Measurements from ENCODE around the gene BBLN. TPM values are rescaled to one million over a fixed set of nuclear protein-coding genes. Genes with fewer than 3 reads are reported as not detected.

Gene BBLN
- total RNA-seq (2022; extraction: Qiagen RNA extraction) = 41.2 to 69.2 TPM (median 66.0 TPM) in 5 replicates

GRCh38 chr9:128159784-128160602 lies at the start of gene BBLN:
TSS of gene BBLN (plus strand) at chr9:128160265. CDS start at chr9:128160408, 143 bp downstream.

GRCh38 chr9:128127568-128127989 lies 32.5 kb upstream of the BBLN start, which contains the start of gene PTGES2:
TSS of gene PTGES2 (minus strand) at chr9:128127729. CDS start at chr9:128127717, 12 bp downstream.

GRCh38 chr9:128149001-128149701 lies 10.9 kb upstream of the BBLN start, which contains the start of gene LCN2:
TSS of gene LCN2 (plus strand) at chr9:128149453. CDS start at chr9:128149526, 73 bp downstream.

GRCh38 chr9:128191406-128192046 lies 31.5 kb downstream of the BBLN start, which contains the start of gene CIZ1:
TSS of gene CIZ1 (minus strand) at chr9:128191572. CDS start at chr9:128190857, 715 bp downstream.

GRCh38 chr9:128203024-128203706 lies 43.1 kb downstream of the BBLN start, which contains the start of gene DNM1:
TSS of gene DNM1 (plus strand) at chr9:128203379. CDS start at chr9:128203471, 92 bp downstream.

Other genes with a start within 250 kb of the BBLN start
- 14.0 to 24.2 TPM (median 22.2 TPM) in 5 replicates for gene ST6GALNAC4, start 243.2 kb upstream of the BBLN start, total RNA-seq (2022; extraction: Qiagen RNA extraction)
- 1.4 to 2.4 TPM (median 2.3 TPM) in 5 replicates for gene PIP5KL1, start 229.5 kb upstream of the BBLN start, total RNA-seq (2022; extraction: Qiagen RNA extraction)
- gene DPM2, start 222.4 kb upstream of the BBLN start, total RNA-seq (2022; extraction: Qiagen RNA extraction) = 39.5 to 48.4 TPM (median 45.7 TPM) in 5 replicates
- gene EEIG1, start 179.3 kb upstream of the BBLN start, total RNA-seq (2022; extraction: Qiagen RNA extraction) = 50.6 to 81.0 TPM (median 63.1 TPM) in 5 replicates
- gene NAIF1, start 92.9 kb upstream of the BBLN start, total RNA-seq (2022; extraction: Qiagen RNA extraction) = 5.1 to 7.5 TPM (median 7.2 TPM) in 5 replicates
- 7.0 to 9.2 TPM (median 7.7 TPM) in 5 replicates for gene SLC25A25, start 92.0 kb upstream of the BBLN start, total RNA-seq (2022; extraction: Qiagen RNA extraction)
- 76.5 to 104 TPM (median 94.8 TPM) in 5 replicates for gene PTGES2, start 32.5 kb upstream of the BBLN start, total RNA-seq (2022; extraction: Qiagen RNA extraction)
- 2.8 to 6.5 TPM (median 3.4 TPM) in 5 replicates for gene LCN2, start 10.8 kb upstream of the BBLN start, total RNA-seq (2022; extraction: Qiagen RNA extraction)
- gene CIZ1, start 31.3 kb downstream of the BBLN start, total RNA-seq (2022; extraction: Qiagen RNA extraction) = 75.2 to 92.1 TPM (median 88.1 TPM) in 5 replicates
- 78.2 to 96.1 TPM (median 86.9 TPM) in 5 replicates for gene DNM1, start 43.1 kb downstream of the BBLN start, total RNA-seq (2022; extraction: Qiagen RNA extraction)
- gene GOLGA2, start 115.7 kb downstream of the BBLN start, total RNA-seq (2022; extraction: Qiagen RNA extraction) = 38.8 to 54.8 TPM (median 46.5 TPM) in 5 replicates
- gene SWI5, start 116.0 kb downstream of the BBLN start, total RNA-seq (2022; extraction: Qiagen RNA extraction) = 41.5 to 51.4 TPM (median 46.9 TPM) in 5 replicates
- 40.0 to 56.0 TPM (median 51.8 TPM) in 5 replicates for gene TRUB2, start 162.2 kb downstream of the BBLN start, total RNA-seq (2022; extraction: Qiagen RNA extraction)
- gene COQ4, start 162.6 kb downstream of the BBLN start, total RNA-seq (2022; extraction: Qiagen RNA extraction) = 47.6 to 64.3 TPM (median 63.2 TPM) in 5 replicates
- 38.8 to 52.9 TPM (median 48.0 TPM) in 5 replicates for gene SLC27A4, start 180.3 kb downstream of the BBLN start, total RNA-seq (2022; extraction: Qiagen RNA extraction)
- 65.5 to 89.4 TPM (median 85.3 TPM) in 5 replicates for gene URM1, start 211.1 kb downstream of the BBLN start, total RNA-seq (2022; extraction: Qiagen RNA extraction)

All from A549 treated with CORT108297 at 1 μM for 4 hours (cell line).